PFSK-1 (cell line): ENCODE results near the gene SEMA3B.

Experiments
- FOXP2 ChIP-seq: optimal IDR thresholded peaks from 2 replicates; pipeline ENCODE3; 2011; ENCODE audit warnings: borderline replicate concordance, control low read depth, inconsistent platforms; ENCODE audit not compliant: insufficient read depth; ENCODE audit errors: extremely low read length, extremely low read depth
- POLR2AphosphoS5 ChIP-seq: IDR thresholded peaks from 2 replicates; pipeline ENCODE4 v1.6.1; 2012; ENCODE audit warnings: low read depth, mild to moderate bottlenecking, control low read depth, low read length, moderate library complexity
- SIN3A ChIP-seq: IDR thresholded peaks from 2 replicates; pipeline ENCODE4 v1.6.1; 2012; ENCODE audit warnings: mild to moderate bottlenecking, low read length, moderate library complexity, borderline replicate concordance; ENCODE audit not compliant: insufficient read depth
- TAF1 ChIP-seq: IDR thresholded peaks from 2 replicates; pipeline ENCODE4 v1.6.1; 2012; ENCODE audit warnings: low read length, control low read depth, borderline replicate concordance; ENCODE audit not compliant: insufficient read depth
- TF ChIP-seq, protein P1 (sequence below), 2 experiments: IDR thresholded peaks; 2 replicates each; pipeline versions ENCODE4 v1.6.1 to v1.8.0; 2011 to 2012; ENCODE audit warnings: low read depth in 2 of 2, low read length in 2 of 2, control low read depth in 1 of 2, inconsistent platforms in 1 of 2, mild to moderate bottlenecking in 1 of 2, moderate library complexity in 1 of 2; ENCODE audit not compliant: insufficient read depth in 1 of 2

The SEMA3B gene

DNA sequence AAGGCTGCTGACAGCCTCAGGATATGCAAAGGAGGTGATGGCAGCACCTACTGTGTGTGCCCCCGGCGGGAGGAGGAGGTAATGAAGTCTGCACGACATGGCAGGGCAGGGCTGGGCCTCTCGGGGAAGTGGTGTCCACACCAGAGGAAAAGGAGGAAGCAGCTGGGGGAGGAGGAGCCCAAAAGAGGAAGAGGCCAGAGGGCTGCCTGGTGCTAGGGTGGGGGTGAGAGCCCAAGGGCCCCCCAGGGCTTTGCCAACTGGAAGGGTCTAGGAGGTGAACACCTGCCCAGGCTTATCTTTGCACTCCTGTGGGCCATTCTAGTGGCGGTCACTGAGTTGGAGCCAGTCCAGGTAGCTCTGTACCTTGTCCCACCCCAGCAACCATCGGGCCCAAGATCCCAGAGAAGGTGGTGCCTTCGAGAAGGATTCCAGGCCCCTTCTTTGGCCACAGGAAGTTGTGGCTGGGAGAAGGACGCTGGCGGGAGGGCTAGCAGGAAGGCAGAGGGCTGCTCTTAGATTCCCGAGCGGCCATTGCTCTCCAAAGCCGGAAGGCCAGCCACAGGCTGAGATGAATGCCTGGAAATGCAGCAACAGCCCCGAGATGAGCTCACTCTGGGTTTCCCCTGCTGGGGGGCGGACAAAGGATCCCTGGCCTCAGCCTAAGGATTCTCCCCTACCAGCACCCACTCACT, 25.9 kb upstream of the SEMA3B start:
- TF ChIP-seq POLR2AphosphoS5 (no peak), FOXP2 (no peak), SIN3A (no peak), TAF1 (no peak)
- TF ChIP-seq, protein P1, sequence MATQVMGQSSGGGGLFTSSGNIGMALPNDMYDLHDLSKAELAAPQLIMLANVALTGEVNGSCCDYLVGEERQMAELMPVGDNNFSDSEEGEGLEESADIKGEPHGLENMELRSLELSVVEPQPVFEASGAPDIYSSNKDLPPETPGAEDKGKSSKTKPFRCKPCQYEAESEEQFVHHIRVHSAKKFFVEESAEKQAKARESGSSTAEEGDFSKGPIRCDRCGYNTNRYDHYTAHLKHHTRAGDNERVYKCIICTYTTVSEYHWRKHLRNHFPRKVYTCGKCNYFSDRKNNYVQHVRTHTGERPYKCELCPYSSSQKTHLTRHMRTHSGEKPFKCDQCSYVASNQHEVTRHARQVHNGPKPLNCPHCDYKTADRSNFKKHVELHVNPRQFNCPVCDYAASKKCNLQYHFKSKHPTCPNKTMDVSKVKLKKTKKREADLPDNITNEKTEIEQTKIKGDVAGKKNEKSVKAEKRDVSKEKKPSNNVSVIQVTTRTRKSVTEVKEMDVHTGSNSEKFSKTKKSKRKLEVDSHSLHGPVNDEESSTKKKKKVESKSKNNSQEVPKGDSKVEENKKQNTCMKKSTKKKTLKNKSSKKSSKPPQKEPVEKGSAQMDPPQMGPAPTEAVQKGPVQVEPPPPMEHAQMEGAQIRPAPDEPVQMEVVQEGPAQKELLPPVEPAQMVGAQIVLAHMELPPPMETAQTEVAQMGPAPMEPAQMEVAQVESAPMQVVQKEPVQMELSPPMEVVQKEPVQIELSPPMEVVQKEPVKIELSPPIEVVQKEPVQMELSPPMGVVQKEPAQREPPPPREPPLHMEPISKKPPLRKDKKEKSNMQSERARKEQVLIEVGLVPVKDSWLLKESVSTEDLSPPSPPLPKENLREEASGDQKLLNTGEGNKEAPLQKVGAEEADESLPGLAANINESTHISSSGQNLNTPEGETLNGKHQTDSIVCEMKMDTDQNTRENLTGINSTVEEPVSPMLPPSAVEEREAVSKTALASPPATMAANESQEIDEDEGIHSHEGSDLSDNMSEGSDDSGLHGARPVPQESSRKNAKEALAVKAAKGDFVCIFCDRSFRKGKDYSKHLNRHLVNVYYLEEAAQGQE (IDR thresholded peaks at IDR 0.05; ENCODE audit: insufficient read depth in 1 of 2, low read depth in 2 of 2, low read length in 2 of 2), result no peak

DNA sequence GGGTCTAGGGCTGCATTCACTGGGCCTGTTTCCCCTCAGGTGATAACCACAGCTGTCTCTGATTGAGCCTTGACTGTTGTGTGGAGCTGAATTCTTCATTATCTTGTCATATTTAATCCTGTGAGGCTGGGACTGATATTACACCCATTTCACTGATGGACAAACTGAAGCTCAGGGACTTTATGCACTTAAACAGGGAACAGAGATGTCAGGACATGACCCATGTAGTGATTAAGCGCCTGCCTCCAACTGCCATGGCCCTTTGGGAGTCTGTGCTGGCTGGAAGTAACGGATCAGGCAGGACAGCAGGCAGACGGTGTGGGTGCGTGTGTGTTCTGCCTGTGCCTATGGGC, 25.4 kb upstream of the SEMA3B start:
- TF ChIP-seq FOXP2, result no peak
- TF ChIP-seq TAF1, result no peak
- TF ChIP-seq, protein P1 (IDR thresholded peaks at IDR 0.05; ENCODE audit: insufficient read depth in 1 of 2, low read depth in 2 of 2, low read length in 2 of 2), result no peak
- no peak for TF ChIP-seq POLR2AphosphoS5
- no peak for TF ChIP-seq SIN3A

DNA sequence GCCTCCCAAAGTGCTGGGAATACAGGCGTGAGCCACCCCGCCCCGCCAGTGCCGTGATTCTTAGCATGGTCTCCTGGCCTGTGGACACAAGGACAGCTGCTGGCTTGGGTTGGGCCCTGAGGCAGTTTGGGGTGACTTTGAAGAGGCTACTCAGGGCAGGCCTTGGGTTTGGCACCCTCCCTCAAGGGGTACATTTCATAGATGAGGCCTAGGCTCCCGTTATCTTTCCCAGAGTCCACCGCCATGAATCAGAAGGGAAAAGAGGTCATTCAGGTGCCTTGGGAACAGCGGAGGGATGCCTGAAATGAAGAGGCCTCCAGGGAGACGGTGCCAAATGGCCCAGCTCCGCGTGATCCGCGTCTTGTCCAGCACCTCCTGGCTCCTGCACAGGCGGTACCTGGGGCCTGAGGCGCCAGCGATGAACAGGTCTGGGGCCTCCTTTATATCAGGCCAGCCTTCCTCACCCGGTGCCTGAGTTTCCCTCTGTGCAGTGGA, 23.6 kb upstream of the SEMA3B start:
- TF ChIP-seq TAF1 (no peak), POLR2AphosphoS5 (no peak), SIN3A (no peak), FOXP2 (no peak)
- TF ChIP-seq, protein P1 (IDR thresholded peaks at IDR 0.05; ENCODE audit: insufficient read depth in 1 of 2, low read depth in 2 of 2, low read length in 2 of 2), result no peak

DNA sequence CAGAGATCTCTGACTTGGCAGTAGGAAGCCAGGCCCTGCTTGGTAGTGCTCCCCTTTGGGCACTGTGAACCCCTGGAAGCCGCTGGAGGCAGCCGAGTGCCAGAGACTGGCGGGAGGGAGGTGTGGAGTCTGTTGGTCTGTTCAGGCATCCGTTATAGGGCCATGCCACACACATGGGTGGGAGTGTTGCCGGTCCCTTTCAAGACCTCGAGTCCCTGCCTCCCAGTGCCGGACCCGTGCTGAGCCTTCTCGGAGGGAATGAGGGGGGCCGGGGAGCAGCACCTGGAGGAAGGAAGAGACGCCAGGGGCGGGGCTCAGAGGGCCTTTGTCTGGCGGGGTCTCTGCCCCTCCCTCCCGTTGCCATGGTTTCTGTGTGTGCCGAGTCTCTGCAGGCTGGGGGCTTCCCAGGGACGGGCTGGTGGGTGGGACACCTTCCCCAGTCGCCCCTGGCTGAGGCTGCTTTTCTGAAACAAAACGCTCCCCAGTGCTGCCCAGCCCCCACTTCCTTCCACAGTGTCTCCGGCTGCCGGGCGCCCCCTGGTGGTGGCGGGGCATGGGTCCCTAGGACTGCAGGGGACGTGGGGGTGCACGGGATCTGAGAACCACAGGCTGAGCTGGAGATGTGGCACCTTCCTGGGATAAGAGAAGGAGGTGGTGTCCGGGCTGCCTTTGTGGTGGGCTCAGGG, 23.0 kb upstream of the SEMA3B start:
- no peak for TF ChIP-seq TAF1
- TF ChIP-seq, protein P1 (IDR thresholded peaks at IDR 0.05; ENCODE audit: insufficient read depth in 1 of 2, low read depth in 2 of 2, low read length in 2 of 2), result 0 out of 4 replicates have a peak, but pooled peaks of 1 of the 2 experiments have one; percentile 15
- 0 out of 2 replicates have a peak, but pooled peaks have one; percentile 26 for TF ChIP-seq SIN3A
- no peak for TF ChIP-seq FOXP2
- no peak for TF ChIP-seq POLR2AphosphoS5
